ENCODE data around the gene TFF3.

The TFF3 gene

GRCh38 chr21:42315296-42315891 lies at the start of gene TFF3:
Gene TFF3 (minus strand): TSS chr21:42315409. CDS start chr21:42315374, 35 bp downstream.
- no peak for DNase-seq

GRCh38 chr21:42364304-42364865 lies 49.2 kb upstream of the TFF3 start:
- no peak for DNase-seq

DNA sequence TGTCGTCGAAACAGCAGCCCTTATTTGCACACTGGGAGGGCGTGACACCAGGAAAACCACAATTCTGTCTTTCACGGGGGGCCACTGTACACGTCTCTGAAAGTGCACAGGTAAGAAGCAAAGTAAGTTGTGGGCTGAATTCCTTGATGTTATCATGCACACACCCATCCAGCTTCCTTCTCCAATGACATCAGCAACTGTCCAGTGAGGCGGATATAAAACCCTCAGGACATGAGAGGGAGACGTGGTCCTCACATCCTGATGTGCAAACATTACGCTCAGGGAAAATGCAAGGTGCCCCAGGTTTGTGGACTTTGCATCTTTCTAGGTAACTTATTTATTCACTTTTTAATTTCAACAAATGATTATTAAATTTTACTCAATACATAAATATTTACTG lies 48.1 kb upstream of the TFF3 start:
- DNase-seq, result no peak

DNA sequence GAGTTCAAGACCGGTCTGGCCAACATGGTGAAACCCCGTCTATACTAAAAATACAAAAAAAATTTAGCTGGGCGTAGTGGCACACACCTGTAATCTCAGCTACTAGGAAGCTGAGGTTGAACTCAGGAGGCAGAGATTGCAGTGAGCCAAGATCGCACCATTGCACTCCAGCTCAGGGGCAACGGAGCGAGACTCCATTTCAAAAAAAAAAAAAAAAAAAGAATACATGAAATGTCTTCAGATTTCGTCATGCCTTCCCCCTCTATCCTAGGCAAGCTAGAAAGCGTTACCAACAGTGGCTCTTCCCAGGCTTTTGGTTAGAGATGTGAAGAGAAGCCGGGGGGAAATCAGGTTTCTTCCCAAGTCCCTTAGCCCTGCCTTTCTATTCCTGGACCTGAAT lies 47.5 kb upstream of the TFF3 start:
- no peak for DNase-seq

DNA sequence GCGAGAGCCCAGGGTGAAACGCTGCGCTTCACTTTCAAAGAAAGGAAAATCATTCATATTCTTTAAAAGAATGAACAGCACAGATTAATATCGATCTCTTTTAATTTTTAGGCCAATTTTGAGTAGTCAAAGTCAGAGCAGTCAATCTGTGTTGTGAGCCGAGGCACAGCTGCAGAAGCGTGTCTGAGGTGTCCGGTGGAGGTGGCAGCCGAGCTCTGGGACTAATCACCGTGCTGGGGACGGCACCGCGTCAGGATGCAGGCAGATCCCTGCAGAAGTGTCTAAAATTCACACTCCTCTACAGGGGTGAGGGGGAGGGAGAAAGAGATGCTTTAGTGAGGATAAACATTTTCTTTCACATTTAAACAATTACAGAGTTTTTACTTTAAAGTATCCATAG lies 47.0 kb upstream of the TFF3 start:
- DNase-seq, result no peak

- DNase-seq, result no peak
Measured at GRCh38 chr21:42361286-42361685, 46.1 kb upstream of the TFF3 start.

DNA sequence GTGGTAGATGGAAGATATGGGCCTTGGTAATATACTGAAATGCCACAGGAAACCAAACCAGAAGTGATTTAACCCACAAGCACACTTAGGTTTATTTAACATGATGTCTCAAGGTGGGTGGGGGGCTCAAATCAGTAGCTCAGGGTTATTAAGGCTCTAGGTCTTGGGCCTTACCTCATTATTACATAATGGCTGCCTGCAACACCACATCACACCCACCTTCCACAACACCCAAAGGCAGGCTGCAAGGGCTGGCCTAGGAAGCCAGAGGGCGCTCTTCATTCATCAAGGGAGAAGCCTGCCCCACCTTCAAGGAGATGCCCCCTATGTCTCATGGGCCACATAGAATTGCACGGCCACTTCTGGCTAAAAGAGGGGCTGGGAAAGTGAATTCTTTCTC lies 45.1 kb upstream of the TFF3 start:
- DNase-seq, result no peak

- DNase-seq, result no peak
Measured at GRCh38 chr21:42358937-42359336, 43.7 kb upstream of the TFF3 start.

DNA sequence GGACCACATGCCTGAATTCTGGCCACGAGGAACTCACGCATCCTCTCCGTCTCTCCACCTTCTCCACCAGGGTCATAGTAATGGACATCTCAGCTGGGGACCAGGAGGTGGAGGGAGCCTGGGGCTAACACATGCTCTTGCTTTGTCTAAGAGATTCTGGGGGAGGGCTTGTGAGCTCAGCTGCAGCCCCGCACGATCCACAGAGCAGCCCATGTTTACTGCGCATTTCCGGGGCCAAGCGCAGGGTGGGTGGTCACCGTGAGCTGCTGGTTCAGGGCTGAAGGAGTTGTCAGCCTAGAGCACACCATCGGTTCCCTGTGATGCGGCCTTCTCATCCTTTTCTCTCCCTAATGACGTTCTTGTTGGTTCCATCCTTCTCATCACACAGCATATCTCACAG lies 43.1 kb upstream of the TFF3 start:
- DNase-seq, result no peak

DNA sequence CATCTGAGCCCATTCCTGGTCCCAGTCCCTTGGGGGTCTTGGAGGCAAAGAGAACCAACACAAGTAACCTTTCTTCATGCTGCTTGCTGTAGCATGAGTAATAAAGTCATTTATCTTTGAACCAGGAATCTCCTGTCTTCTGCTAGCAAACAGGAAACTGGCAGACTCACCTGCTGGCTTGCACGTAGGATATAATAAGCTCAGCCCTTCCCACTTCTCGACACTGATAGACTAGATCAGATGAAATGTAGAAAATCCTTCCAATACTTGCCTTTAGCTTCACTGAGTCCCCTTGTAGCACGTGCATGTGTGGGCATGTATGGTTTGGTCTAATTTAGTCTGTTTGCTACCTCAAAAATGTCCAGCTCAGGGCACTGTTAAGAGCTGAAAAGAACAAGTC lies 42.1 kb upstream of the TFF3 start:
- DNase-seq, result no peak

- DNase-seq, result no peak
Measured at GRCh38 chr21:42356650-42357049, 41.4 kb upstream of the TFF3 start.

- DNase-seq, result no peak
Measured at GRCh38 chr21:42356046-42356445, 40.8 kb upstream of the TFF3 start.

DNA sequence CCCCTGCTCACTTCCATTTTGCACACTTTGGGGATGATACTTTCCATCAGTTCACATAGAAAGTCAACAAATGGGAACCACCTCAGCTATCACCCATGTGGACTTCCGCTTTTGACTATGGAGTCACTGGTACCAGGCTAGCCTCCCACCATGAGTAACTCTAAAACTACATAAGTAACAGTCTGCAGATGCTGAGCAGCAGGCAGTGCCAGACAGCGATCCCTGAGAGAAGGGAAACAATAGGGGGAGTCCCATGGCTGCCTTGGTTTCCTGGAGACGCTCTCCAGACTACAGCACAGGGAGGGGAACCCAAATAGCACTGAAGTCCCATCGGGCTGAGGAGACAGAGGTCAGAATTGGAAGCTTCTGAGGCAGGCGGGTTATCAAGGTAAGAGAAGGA lies 38.4 kb upstream of the TFF3 start:
- no peak for DNase-seq

- no peak for DNase-seq
Measured at GRCh38 chr21:42352441-42353095, 37.4 kb upstream of the TFF3 start.

DNA sequence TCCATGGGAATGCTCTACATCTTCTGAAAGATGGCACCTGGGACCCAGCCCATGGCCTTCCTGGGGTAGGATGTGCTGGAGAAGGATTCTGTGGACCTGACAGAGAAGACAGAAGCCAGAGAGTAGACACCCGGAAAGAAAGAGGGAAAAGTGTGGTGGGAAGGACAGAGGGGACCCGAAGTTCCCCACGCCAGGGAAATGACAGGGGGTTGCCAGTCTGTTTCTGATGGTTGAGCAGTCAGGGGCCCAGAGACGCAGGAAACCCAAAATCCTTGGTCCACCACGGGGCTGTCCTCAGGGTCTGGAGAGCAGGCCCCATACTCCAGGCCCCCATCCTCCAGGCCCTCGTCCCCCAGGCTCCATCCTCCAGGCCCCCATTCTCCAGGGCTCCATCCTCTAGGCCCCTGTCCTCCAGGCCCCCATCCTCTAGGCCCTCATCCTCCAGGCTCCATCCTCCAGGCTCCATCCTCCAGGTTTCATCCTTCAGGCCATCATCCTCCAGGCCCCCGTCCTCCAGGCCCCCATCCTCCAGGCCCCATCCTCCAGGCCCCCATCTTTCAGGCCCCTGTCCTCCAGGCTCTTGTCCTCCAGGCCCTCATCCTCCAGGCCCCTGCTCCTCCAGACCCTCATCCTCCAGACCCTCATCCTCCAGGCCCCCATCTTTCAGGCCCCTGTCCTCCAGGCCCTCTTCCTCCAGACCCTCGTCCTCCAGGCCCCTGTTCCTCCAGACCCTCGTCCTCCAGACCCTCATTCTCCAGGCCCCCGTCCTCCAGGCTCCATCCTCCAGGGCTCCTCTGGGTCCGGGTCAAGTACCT lies 36.6 kb upstream of the TFF3 start:
- DNase-seq, result no peak

DNA sequence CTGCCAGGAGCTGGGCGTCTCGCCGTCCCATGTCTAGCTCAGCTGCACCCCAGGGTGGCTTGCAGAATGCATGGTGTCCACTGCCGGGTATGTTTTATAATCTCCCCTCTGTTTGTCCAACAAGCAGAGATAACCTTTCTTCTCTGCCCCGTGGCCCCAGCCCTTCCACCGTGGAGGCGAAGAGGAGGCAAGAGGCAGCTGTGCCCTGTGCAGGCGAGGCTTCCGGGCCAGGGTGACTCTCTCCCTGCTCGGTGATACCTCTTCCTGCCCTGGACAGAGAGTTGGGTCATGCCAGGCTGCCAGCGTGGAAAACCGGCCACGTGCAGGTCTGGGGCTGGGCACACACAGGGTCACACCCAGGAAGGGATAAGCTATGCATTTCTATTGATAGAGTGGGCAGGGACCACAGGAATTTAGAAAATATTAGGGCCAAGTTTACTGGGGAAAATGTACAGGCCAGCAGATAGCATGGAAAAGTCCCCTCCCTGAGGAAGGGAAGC lies 35.8 kb upstream of the TFF3 start, which contains the start of gene TFF2:
Gene TFF2 (minus strand): TSS at position 68 of the 500 bp plus-strand sequence. CDS start 37 bp downstream, at position 31.
- no peak for DNase-seq

- DNase-seq, result no peak
Measured at GRCh38 chr21:42350318-42350910, 35.2 kb upstream of the TFF3 start.

DNA sequence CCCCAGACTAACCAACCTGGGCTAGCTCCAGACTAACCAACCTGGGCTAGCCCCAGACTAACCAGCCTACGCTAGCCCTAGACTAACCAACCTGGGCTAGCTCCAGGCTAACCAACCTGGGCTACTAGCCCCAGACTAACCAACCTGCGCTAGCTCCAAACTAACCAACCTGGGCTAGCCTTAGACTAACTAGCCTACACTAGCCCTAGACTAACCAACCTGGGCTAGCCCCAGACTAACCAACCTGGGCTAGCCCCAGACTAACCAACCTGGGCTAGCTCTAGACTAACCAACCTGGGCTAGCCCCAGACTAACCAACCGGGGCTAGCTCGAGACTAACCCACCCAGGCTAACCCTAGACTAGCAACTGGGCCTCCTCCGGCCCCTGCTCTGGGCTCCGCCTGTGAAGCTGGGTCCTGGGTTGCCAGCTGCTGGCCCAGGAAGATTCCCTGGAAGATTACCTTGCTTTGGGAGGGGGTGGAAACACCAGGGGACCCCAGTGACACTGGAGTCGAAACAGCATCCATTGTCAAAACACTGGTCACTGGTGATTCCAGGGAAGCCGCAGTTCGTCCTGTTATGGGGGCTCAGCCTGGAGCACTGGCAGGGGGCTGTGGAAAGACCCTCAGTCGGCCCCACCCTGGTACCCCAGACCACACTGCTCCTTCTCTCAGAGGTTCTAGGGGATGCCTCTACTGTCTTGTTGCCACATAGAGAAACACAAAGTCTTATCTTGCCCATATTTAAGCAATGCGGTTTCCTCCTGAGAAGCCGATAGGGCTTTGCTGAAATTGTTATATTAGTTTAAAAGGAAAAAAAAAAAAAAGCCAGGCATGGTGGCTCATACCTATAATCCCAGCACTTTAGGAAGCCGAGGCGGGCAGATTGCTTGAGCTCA lies 34.5 kb upstream of the TFF3 start:
- no peak for DNase-seq

GRCh38 chr21:42348762-42349161 lies 33.6 kb upstream of the TFF3 start:
- DNase-seq, result no peak

DNA sequence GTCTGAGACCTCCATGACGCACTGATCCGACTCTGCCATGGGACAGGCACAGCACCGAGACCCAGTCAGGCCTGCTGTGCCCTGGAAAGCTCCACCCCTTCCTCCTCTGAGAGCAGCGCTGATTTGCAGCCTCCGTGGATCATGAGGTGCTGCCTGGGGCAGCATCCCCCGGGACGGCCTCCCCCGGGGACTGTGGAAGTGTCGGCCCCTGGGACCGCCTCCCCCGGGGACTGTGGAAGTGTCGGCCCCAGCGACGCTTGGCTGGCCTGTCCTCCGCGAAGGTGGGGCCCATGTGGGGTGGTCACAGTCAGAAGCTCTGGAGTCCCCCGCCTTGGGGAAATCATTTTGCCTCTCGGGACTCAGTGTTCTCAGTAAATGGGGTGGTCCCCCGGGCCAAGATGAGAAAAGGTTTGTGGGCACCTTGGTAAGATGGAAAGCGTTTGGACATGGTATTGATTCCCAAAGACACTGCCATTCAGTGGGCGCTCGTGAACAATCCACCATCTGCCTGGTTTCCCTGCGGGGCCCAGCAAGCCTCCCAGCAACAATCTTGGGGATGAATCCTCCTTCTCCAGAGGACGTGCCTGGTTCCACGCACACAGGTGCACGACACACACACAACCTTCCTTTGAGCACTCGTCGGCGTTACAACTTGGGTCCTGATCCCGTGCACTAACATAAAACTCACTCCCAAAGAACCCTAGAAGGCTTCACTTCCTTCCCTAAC lies 32.6 kb upstream of the TFF3 start:
- DNase-seq, result no peak

- DNase-seq, result no peak
Measured at GRCh38 chr21:42346866-42347600, 31.8 kb upstream of the TFF3 start.
